DOHH2 (cell line): ENCODE data around the gene CDK15.
A peak's percentile ranks its signal among the peaks of the same experiment; 100 is the strongest.

Experiments used
- H3F3A ChIP-seq: fragments of 200-600 bp; sonication (generic), shearing (Covaris generic); 2 replicates; pipeline ENCODE4 v1.6.0; 2016; ENCODE audit warnings: antibody characterized with exemption, mild to moderate bottlenecking; ENCODE audit not compliant: control insufficient read depth, insufficient read depth
- H3K27ac ChIP-seq: fragments of 200-600 bp; sonication (generic); 2 replicates; pipeline ENCODE4 v1.5.1; 2014; ENCODE audit warnings: low read depth, mild to moderate bottlenecking, low read length, moderate library complexity
- H3K27me3 ChIP-seq: fragments of 200-600 bp; sonication (generic); 2 replicates; pipeline ENCODE4 v1.6.1; 2014; ENCODE audit warnings: mild to moderate bottlenecking, low read length, mixed read lengths; ENCODE audit not compliant: control insufficient read depth
- H3K36me3 ChIP-seq: fragments of 200-600 bp; sonication (generic); 2 replicates; pipeline ENCODE4 v1.6.1; 2014; ENCODE audit warnings: mild to moderate bottlenecking, low read length, moderate library complexity, mixed read lengths; ENCODE audit not compliant: control insufficient read depth
- H3K4me1 ChIP-seq: fragments of 200-600 bp; sonication (generic); 2 replicates; pipeline ENCODE4 v1.6.1; 2014; ENCODE audit warnings: mild to moderate bottlenecking, low read length, mixed read lengths; ENCODE audit not compliant: control insufficient read depth
- H3K4me2 ChIP-seq: fragments of 200-600 bp; sonication (generic); 2 replicates; pipeline ENCODE4 v1.6.0; 2014; ENCODE audit warnings: mild to moderate bottlenecking, low read length, moderate library complexity
- H3K4me3 ChIP-seq: fragments of 200-600 bp; sonication (generic); 2 replicates; pipeline ENCODE4 v1.5.1; 2014; ENCODE audit warnings: mild to moderate bottlenecking, low read length, mixed read lengths
- H3K79me2 ChIP-seq: fragments of 200-600 bp; sonication (generic); 2 replicates; pipeline ENCODE4 v1.6.1; 2014; ENCODE audit warnings: mild to moderate bottlenecking, low read length, mixed read lengths; ENCODE audit not compliant: control insufficient read depth
- H3K9me2 ChIP-seq: fragments of 200-600 bp; sonication (generic); replicated peaks from 2 replicates; pipeline ENCODE4 v1.6.1; 2014; ENCODE audit warnings: mild to moderate bottlenecking, low read length, mixed read lengths; ENCODE audit not compliant: control insufficient read depth
- H3K9me3 ChIP-seq: fragments of 200-600 bp; sonication (generic); 2 replicates; pipeline ENCODE4 v1.6.1; 2014; ENCODE audit warnings: antibody characterized with exemption, low read length, mixed read lengths; ENCODE audit not compliant: control insufficient read depth, insufficient read depth
- H4K20me1 ChIP-seq: fragments of 200-600 bp; sonication (generic); 2 replicates; pipeline ENCODE4 v1.6.0; 2014; ENCODE audit warnings: low read depth, mild to moderate bottlenecking, antibody characterized with exemption, low read length, moderate library complexity; ENCODE audit not compliant: control insufficient read depth, insufficient read depth
- CTCF ChIP-seq: fragments of 200-600 bp; sonication (generic); IDR thresholded peaks from one replicate; pipeline ENCODE4 v1.5.1; 2014; ENCODE audit warnings: antibody characterized with exemption, mild to moderate bottlenecking, low read depth, low read length; ENCODE audit not compliant: poor library complexity, severe bottlenecking
- EZH2phosphoT487 ChIP-seq: fragments of 200-600 bp; sonication (generic); IDR thresholded peaks from 2 replicates; pipeline ENCODE4 v1.6.1; 2017; ENCODE audit warnings: borderline replicate concordance, mild to moderate bottlenecking, antibody characterized with exemption, low read length, moderate library complexity, mixed read lengths

Gene CDK15

GRCh38 chr2:201794294-201794693 is 12.0 kb upstream of the CDK15 start:
- H3K27me3 ChIP-seq: no peaks in the 10 kb centered on the region
- H3K27ac ChIP-seq: no peak overlapping the region
- H3K36me3 ChIP-seq: no peaks in the 10 kb centered on the region

GRCh38 chr2:201795607-201796477 is 10.5 kb upstream of the CDK15 start:
- Histone ChIP-seq H3F3A (no peaks in the 10 kb centered on the region), H3K4me2 (no peak overlapping the region), H3K36me3 (no peaks in the 10 kb centered on the region), H3K79me2 (no peaks in the 10 kb centered on the region), H4K20me1 (no peaks in the 10 kb centered on the region), H3K27ac (no peak overlapping the region), H3K4me1 (peaks cover 8% of the 10 kb centered on the region; the same call in 1 of the 2 replicates), H3K4me3 (no peak overlapping the region), H3K27me3 (no peaks in the 10 kb centered on the region), H3K9me3 (no peaks in the 10 kb centered on the region), H3K9me2 (no peaks in the 10 kb centered on the region)
- no peak for TF ChIP-seq EZH2phosphoT487
- TF ChIP-seq CTCF: peak; percentile 53

More at GRCh38 chr2:201794294-201794693, 12.0 kb upstream of the CDK15 start:
- Histone ChIP-seq H4K20me1 (no peaks in the 10 kb centered on the region), H3K4me2 (no peak overlapping the region), H3K9me2 (no peaks in the 10 kb centered on the region), H3F3A (no peaks in the 10 kb centered on the region), H3K4me3 (no peak overlapping the region), H3K79me2 (no peaks in the 10 kb centered on the region), H3K9me3 (no peaks in the 10 kb centered on the region), H3K4me1 (peaks cover 8% of the 10 kb centered on the region; the same call in 1 of the 2 replicates)
- TF ChIP-seq EZH2phosphoT487 (no peak), CTCF (no peak)

- H3K27me3 ChIP-seq: 0 out of 2 replicates have a peak, but pooled peaks cover 2% of the 10 kb centered on the region
- peaks cover 8% of the 10 kb centered on the region; the same call in 1 of the 2 replicates for H3K4me1 ChIP-seq
- no peaks in the 10 kb centered on the region for H3K9me3 ChIP-seq
- no peak overlapping the region for H3K4me2 ChIP-seq
- H3K27ac ChIP-seq: no peak overlapping the region
- H4K20me1 ChIP-seq: no peaks in the 10 kb centered on the region
- H3K4me3 ChIP-seq: no peak overlapping the region
- TF ChIP-seq EZH2phosphoT487 (no peak), CTCF (no peak)
- no peaks in the 10 kb centered on the region for H3K9me2 ChIP-seq
- no peaks in the 10 kb centered on the region for H3K79me2 ChIP-seq
- no peaks in the 10 kb centered on the region for H3K36me3 ChIP-seq
- H3F3A ChIP-seq: no peaks in the 10 kb centered on the region
These were observed 9.9 kb upstream of the CDK15 start for GRCh38 chr2:201796478-201796865.
